Neural cell (in vitro differentiated cells): Measurements from ENCODE around the gene MC1R.

Experiments
- CTCF ChIP-seq: fragments of 450-650 bp; IDR thresholded peaks from 2 replicates; pipeline ENCODE4 v1.5.1; 2014; ENCODE audit warnings: antibody characterized with exemption, mild to moderate bottlenecking, moderate library complexity; ENCODE audit not compliant: poor library complexity, severe bottlenecking
- POLR2AphosphoS5 ChIP-seq: IDR thresholded peaks from 2 replicates; pipeline ENCODE4 v1.6.1; 2012
- TAF1 ChIP-seq: IDR thresholded peaks from 2 replicates; pipeline ENCODE4 v1.6.1; 2012; ENCODE audit warnings: low read depth

- TF ChIP-seq POLR2AphosphoS5 (no peak), CTCF (no peak), TAF1 (no peak)
These were observed 21.5 kb upstream of the MC1R start for GRCh38 chr16:89897204-89897603.
